Measurements from ENCODE around the gene TAGAP. TPM values are rescaled to one million over a fixed set of nuclear protein-coding genes. Genes with fewer than 3 reads are reported as not detected.

Gene TAGAP
- total and polyA plus RNA-seq, 9 of the 15 experiments (the other 6 are each of a cell fraction or from before 2014, with no cell fraction given): 0.07 TPM; not detected in 8

GRCh38 chr6:159053781-159054398 lies 9.1 kb upstream of the TAGAP start:
- H4K20me1 ChIP-seq (replicated peaks; ENCODE audit: control insufficient read depth, insufficient read depth, low read length): no peaks in the 10 kb centered on the region
- no peak overlapping the region for H3K4me2 ChIP-seq (ENCODE audit: insufficient read depth, low read length)
- intact Hi-C loops (cut with micrococcal nuclease): no loop called here
- ATAC-seq (no peak), FAIRE-seq (no peak), DNase-seq (ENCODE audit: extremely low read depth in 1 of 4, low spot score in 3 of 4) (no peak)
- H3K36me3 ChIP-seq (ENCODE audit: control insufficient read depth, insufficient read depth, low read length): no peaks in the 10 kb centered on the region
- TF ChIP-seq RNF2 (IDR thresholded peaks at IDR 0.05) (no peak), ZBTB9 (CRISPR knock-in tag; IDR thresholded peaks at IDR 0.05) (no peak), KAT8 (IDR thresholded peaks at IDR 0.05; ENCODE audit: low read depth) (no peak), POLR2AphosphoS2 (IDR thresholded peaks at IDR 0.05; ENCODE audit: low read length) (no peak), NELFE (IDR thresholded peaks at IDR 0.05; ENCODE audit: insufficient read depth, insufficient read length) (no peak), NFRKB (IDR thresholded peaks at IDR 0.05; ENCODE audit: low read depth) (no peak)
- H2AFZ ChIP-seq (ENCODE audit: low read depth, low read length): no peak overlapping the region
- H3K27me3 ChIP-seq (ENCODE audit: control insufficient read depth in 2 of 2, insufficient read depth in 2 of 2, low read length in 2 of 2): peaks cover 50 to 65% of the 10 kb centered on the region in 2 experiments
- H3K79me2 ChIP-seq (ENCODE audit: control insufficient read depth, insufficient read depth, low read length): no peaks in the 10 kb centered on the region
- H3K4me1 ChIP-seq (replicated peaks in 1 of 2; ENCODE audit: control insufficient read depth in 2 of 2, insufficient read depth in 2 of 2, low read length in 2 of 2): no peaks in the 10 kb centered on the region; a peak in 1 of 5 replicates
- no peaks in the 10 kb centered on the region for H3K9me1 ChIP-seq (ENCODE audit: control insufficient read depth, insufficient read depth, low read length)
- no peak overlapping the region for H3K9ac ChIP-seq (ENCODE audit: insufficient read depth in 1 of 2, low read depth in 2 of 2, low read length in 2 of 2)
- BruUV-seq (replicated peaks): no TSS peak
- POLR2A ChIA-PET: interaction anchor here (0.5 to 1.0 kb wide), 3 partner anchors 9 to 545 kb away, joined by 3 read pairs; no protein-coding TSS in a partner anchor
- H3K4me3 ChIP-seq: no peak overlapping the region
- WGBS (ENCODE audit: insufficient coverage, low coverage, missing lambda C conversion rate): 2% methylated on average over 12 of the region's 12 CpGs
- H3K27ac ChIP-seq (ENCODE audit: extremely low read depth, low read depth, low read length): no peak overlapping the region
- no peaks in the 10 kb centered on the region for H3K9me3 ChIP-seq (replicated peaks; ENCODE audit: control insufficient read depth, insufficient read depth, low read depth, low read length)
- in situ Hi-C loops (cut with MboI): no loop called here
- CTCF ChIA-PET (ENCODE audit: low intra/inter-chr PET ratio): no interaction called here
